Aorta (tissue), 5 donors: ENCODE measurements around the gene NUTF2. TPM values are rescaled to one million over a fixed set of nuclear protein-coding genes. Genes with fewer than 3 reads are reported as not detected.
A peak's percentile ranks its signal among the peaks of the same experiment; 100 is the strongest.
"Not testable (repeated sequence)": the region's sequence is repeated elsewhere in the genome, so short reads cannot be mapped to it uniquely, and the experiment has no call there.

Experiments
- ATAC-seq: fragments of 200-7000 bp; cut with Tn5 transposase; one replicate; pipeline ENCODE4 v1.9.1; 2022; ENCODE audit warnings: moderate library complexity; ENCODE audit not compliant: low FRiP score
- DNase-seq, 2 donors: peaks; one replicate each; pipeline ENCODE4 v3.0.0-alpha.2; 2020
- H3K27ac ChIP-seq, 2 donors: one replicate each; pipeline ENCODE4 v1.5.1; 2013; ENCODE audit warnings: low read length in 2 of 2, mild to moderate bottlenecking in 2 of 2, moderate library complexity in 2 of 2, control low read depth in 1 of 2, inconsistent platforms in 1 of 2, low read depth in 1 of 2
- H3K27me3 ChIP-seq, 2 donors: one replicate each; pipeline ENCODE4 v1.6.1; 2013; ENCODE audit warnings: control low read depth in 1 of 2, low read length in 1 of 2, mild to moderate bottlenecking in 1 of 2, moderate library complexity in 1 of 2; ENCODE audit not compliant: insufficient read depth in 2 of 2, control insufficient read depth in 1 of 2
- H3K36me3 ChIP-seq, 2 donors: one replicate each; pipeline ENCODE4 v1.6.1; 2013; ENCODE audit warnings: control low read depth in 1 of 2, low read length in 1 of 2, mild to moderate bottlenecking in 1 of 2; ENCODE audit not compliant: insufficient read depth in 2 of 2, control insufficient read depth in 1 of 2
- H3K4me1 ChIP-seq, 2 donors: one replicate each; pipeline ENCODE4 v1.6.1; 2013; ENCODE audit warnings: low read length in 2 of 2, control low read depth in 1 of 2, mild to moderate bottlenecking in 1 of 2, moderate library complexity in 1 of 2; ENCODE audit not compliant: insufficient read depth in 2 of 2, control insufficient read depth in 1 of 2
- H3K4me3 ChIP-seq, 2 donors: one replicate each; pipeline ENCODE4 v1.5.1; 2013; ENCODE audit warnings: low read length in 2 of 2, control low read depth in 1 of 2, mild to moderate bottlenecking in 1 of 2
- H3K9me3 ChIP-seq: one replicate; pipeline ENCODE4 v1.6.1; 2013; ENCODE audit warnings: mild to moderate bottlenecking, low read length; ENCODE audit not compliant: control insufficient read depth
- WGBS, 2 donors: extraction: QIAGEN DNeasy Blood & Tissue Kit; methylation state at CpG; one replicate each; pipeline ENCODE4 v1.1.7; 2013; 5-methylcytosine and 5-hydroxymethylcytosine counted together
- intact Hi-C, 2 donors: fragments of 100-400 bp; cut with DNase I; formaldehyde crosslinking; loops; one replicate each; pipeline versions ENCODE4 v1.14.2 to v1.15.0; 2022
- polyA plus RNA-seq, 2 donors: library from polyadenylated mRNA; stranded (reverse); fragments of 200-250 nt; gene quantifications; one replicate each; pipeline ENCODE4 v1.2.3, GENCODE V29; 2013
- total RNA-seq, 2 donors: library from RNA; stranded (reverse); fragmentation: NEBNext Ultra II Directional; extraction: Animal tissue kit (Norgen Biotek cat#: 25700); gene quantifications; one replicate each; pipeline ENCODE4 v1.2.1, GENCODE V29; 2021
- donor health status: healthy with polysubstance abuse.
- donor health status: Bipolar disorder and iron deficiency.
- donor health status: DM: no; HTN: no; CAD: no.
- donor health status: DM: no; HTN: no; CAD: no.
- donor health status: DM: yes; HTN: yes; CAD: no.

The NUTF2 gene
- total and polyA plus RNA-seq, 4 donors, result 80.7 to 130 (median 91.8) TPM

DNA sequence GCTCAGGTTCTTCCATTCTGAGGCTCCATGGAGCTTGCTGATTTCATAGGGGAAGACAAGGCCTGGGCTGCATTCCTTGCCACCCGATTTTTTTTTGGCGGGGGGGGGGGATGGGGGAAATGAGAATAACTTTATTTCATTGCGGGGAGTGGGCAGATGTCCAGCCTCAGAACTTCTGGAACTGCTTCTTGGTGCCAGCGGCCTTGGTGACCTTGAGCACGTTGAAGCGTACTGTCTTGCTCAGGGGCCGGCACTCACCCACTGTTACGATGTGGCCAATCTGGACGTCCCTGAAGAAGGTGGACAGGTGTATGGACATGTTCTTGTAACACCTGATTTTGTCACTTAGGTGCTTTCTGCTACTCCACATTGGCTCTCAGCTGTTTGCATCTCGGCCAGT, 9.1 kb downstream of the NUTF2 start:
- no peak for ATAC-seq
- no peak for DNase-seq

DNA sequence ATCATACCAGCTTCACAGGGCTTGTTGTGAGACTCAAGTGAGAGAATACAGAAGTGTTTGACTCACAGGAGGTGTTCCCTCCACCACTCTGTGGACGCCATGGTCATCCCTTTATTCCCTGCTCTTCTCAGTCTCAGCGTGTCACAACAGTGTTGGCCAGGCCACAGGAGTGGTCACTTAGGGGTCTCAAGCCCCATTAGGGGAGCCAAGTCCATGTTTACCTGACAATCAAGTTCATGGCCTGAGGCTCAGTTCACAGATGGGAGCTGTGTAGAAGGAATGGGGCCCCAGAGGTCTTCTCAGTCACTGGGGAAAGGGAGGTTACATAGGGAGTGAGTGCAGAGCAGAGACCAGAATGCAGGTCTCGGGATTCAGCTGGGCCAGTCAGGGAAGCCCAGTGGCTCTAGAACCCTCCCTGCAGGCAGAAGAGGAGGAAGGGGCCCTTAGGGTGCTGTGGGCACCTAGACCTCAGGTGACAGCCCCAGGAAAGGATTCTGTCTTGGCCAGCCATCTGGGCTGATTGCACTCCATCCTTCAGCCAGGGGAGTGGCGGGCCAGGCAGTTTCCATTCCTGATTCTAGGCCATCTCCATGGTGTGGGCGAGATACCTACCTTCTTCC, 10.3 kb downstream of the NUTF2 start:
- intact Hi-C loops, result no loop called here
- no peaks in the 10 kb centered on the region for H3K4me1 ChIP-seq
- H3K27ac ChIP-seq, result peak overlapping the region in 1 of 2 donors; percentile 48
- H3K27me3 ChIP-seq, result no peaks in the 10 kb centered on the region
- H3K4me3 ChIP-seq, result no peak overlapping the region
- no peak for ATAC-seq
- H3K9me3 ChIP-seq, result no peaks in the 10 kb centered on the region
- no peaks in the 10 kb centered on the region for H3K36me3 ChIP-seq
- DNase-seq, result no peak
- WGBS, 2 donors, result 91 to 92% methylated on average over 5 of the region's 5 CpGs

More for the DNA sequence above, 9.1 kb downstream of the NUTF2 start:
- WGBS, 2 donors, result 70 to 74% methylated on average over 10 of the region's 10 CpGs
- intact Hi-C loops, result no loop called here
- no peak overlapping the region for H3K27ac ChIP-seq
- H3K4me3 ChIP-seq, result no peak overlapping the region
- H3K36me3 ChIP-seq, result no peaks in the 10 kb centered on the region
- H3K9me3 ChIP-seq, result no peaks in the 10 kb centered on the region
- H3K27me3 ChIP-seq, result no peaks in the 10 kb centered on the region
- no peaks in the 10 kb centered on the region for H3K4me1 ChIP-seq

DNA sequence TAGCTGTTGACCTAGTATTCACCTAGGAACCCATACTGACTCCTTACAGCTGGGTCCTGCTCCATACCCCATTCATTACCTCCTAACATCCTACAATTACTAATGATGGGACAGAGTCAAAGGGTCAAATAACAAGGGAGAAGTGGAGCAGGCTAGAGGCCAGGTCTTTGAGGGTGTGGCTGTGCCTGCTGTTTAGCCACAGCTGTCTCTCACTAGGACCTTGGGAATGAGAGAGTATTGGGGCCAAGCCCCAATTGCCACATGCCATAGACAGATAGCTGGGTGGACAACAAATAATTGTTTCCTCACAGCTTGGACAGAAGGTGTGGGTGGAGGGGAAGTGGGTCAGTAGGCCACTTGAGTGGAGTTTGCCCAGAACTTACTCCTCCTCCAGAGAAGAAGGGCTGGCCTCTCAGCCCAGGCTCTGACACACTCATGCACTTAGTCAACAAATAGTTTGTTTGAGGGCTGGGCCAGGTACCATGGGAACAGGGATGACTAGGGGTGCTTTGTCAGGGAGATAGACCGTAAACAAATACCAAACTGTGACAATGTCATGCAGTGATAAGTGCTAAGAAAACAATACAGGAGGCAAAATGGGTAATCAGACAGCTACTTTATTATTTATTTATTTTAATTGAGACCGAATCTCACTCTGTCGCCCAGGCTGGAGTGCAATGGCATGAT, 11.0 kb downstream of the NUTF2 start:
- no peaks in the 10 kb centered on the region for H3K36me3 ChIP-seq
- H3K4me1 ChIP-seq, result no peaks in the 10 kb centered on the region
- intact Hi-C loops, result no loop called here
- H3K27ac ChIP-seq, result peak overlapping the region in 1 of 2 donors; percentile 48
- no peaks in the 10 kb centered on the region for H3K27me3 ChIP-seq
- DNase-seq, result peak; percentile 83 to 88
- WGBS, 2 donors, result 33 to 45% methylated on average over 3 of the region's 3 CpGs
- H3K9me3 ChIP-seq, result no peaks in the 10 kb centered on the region
- ATAC-seq, result peak; percentile 84
- no peak overlapping the region for H3K4me3 ChIP-seq

DNA sequence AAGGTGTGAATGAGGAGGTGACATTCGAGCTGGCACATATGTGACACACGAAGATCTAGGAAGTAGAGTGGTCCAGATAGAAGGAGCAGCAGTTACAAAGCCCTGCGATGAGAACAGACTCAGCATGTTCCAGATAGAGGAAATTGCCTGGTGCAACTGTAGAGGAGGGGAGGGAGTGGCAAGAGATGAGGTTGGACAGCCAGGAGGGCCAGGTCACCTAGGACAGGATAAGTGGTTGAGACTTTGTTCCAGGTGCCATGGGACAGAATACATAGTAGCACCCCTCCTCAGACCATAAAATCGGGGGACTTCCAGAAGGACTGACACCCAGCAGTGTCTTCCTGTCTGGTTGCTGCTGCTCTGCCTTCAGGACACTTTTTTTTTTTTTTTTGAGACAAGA, 11.8 kb downstream of the NUTF2 start:
- H3K27me3 ChIP-seq, result no peaks in the 10 kb centered on the region
- H3K27ac ChIP-seq, result peak overlapping the region in 1 of 2 donors; percentile 65
- ATAC-seq (no peak), DNase-seq (no peak)
- H3K9me3 ChIP-seq, result no peaks in the 10 kb centered on the region
- intact Hi-C loops, result no loop called here
- no peak overlapping the region for H3K4me3 ChIP-seq
- WGBS, 2 donors, result 74 to 75% methylated on average over 4 of the region's 4 CpGs
- H3K36me3 ChIP-seq, result no peaks in the 10 kb centered on the region
- peaks cover 0 to under 1% of the 10 kb centered on the region in 2 donors for H3K4me1 ChIP-seq

DNA sequence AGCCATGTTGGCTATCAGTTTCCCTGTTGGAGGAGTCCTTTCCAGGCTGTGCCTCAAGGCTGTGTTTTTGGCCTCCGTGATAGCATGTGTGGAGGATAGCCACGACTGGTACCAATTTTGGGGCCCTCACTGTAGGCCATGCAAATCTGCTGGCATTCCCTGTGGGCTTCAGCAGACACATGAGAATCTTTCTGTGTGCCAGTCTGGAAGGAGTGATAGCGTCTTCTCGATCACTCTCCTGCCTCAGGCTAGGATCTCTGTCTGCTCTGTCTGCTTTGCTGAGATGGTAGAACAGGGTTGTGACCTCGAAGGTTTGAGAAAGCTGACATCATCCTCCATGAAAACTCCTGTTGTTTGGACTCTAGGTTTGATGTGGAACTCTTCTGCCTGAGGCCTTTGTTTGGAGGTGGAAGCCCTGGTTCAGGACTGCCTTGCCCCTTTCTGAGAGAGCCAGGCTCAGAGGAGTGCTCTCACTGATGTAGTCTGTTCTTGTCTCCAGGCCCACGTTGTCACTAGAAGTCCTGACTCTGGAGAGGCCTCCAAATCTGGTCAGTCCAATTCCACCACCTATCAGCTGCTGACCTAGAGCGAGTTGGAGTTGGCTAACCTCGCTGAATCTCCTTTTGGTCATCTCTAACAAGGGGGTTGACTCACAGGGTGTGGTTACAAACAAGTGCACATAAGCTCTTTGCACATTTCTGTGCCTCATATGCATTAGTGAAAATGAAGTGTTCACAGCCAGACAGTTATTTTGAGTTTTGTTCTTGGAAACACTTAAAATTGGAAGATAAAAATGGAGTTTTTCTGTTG, 14.1 kb downstream of the NUTF2 start:
- no peak for DNase-seq
- Histone ChIP-seq H3K4me3 (no peak overlapping the region), H3K9me3 (no peaks in the 10 kb centered on the region), H3K36me3 (peaks cover 0 to 2% of the 10 kb centered on the region in 2 donors), H3K27ac (peak overlapping the region in 1 of 2 donors; percentile 38), H3K4me1 (peaks cover 4 to 7% of the 10 kb centered on the region in 2 donors), H3K27me3 (no peaks in the 10 kb centered on the region)
- no peak for ATAC-seq
- WGBS, 2 donors, result 78 to 83% methylated on average over 8 of the region's 8 CpGs
- intact Hi-C loops, result no loop called here

DNA sequence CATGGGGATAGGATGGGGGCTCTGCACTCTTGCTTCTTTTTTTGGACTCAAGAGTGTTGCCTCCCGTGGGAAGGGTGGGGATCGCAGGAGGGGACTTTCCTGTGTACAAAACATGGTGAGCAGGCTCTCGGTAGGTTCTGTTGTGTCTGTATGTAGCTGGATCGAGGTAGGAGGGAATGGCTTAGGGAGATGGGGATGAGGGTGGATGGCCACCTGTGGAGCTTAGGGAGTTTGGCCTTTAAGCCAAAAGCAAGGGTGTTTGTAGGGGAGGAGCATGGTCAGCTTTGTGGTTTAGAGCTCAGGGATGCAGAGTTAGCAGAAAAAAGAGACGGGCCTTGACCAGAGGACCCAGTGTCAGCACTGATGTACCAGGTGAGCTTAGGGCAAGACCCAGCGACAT, 15.1 kb downstream of the NUTF2 start:
- WGBS, 2 donors, result 87 to 88% methylated on average over 6 of the region's 6 CpGs
- intact Hi-C loops, result no loop called here
- Histone ChIP-seq H3K9me3 (no peaks in the 10 kb centered on the region), H3K4me1 (peaks cover 4 to 7% of the 10 kb centered on the region in 2 donors), H3K27me3 (no peaks in the 10 kb centered on the region), H3K36me3 (peaks cover 0 to 2% of the 10 kb centered on the region in 2 donors), H3K4me3 (no peak overlapping the region), H3K27ac (peak overlapping the region; percentile 79 to 94)
- ATAC-seq (no peak), DNase-seq (no peak)

DNA sequence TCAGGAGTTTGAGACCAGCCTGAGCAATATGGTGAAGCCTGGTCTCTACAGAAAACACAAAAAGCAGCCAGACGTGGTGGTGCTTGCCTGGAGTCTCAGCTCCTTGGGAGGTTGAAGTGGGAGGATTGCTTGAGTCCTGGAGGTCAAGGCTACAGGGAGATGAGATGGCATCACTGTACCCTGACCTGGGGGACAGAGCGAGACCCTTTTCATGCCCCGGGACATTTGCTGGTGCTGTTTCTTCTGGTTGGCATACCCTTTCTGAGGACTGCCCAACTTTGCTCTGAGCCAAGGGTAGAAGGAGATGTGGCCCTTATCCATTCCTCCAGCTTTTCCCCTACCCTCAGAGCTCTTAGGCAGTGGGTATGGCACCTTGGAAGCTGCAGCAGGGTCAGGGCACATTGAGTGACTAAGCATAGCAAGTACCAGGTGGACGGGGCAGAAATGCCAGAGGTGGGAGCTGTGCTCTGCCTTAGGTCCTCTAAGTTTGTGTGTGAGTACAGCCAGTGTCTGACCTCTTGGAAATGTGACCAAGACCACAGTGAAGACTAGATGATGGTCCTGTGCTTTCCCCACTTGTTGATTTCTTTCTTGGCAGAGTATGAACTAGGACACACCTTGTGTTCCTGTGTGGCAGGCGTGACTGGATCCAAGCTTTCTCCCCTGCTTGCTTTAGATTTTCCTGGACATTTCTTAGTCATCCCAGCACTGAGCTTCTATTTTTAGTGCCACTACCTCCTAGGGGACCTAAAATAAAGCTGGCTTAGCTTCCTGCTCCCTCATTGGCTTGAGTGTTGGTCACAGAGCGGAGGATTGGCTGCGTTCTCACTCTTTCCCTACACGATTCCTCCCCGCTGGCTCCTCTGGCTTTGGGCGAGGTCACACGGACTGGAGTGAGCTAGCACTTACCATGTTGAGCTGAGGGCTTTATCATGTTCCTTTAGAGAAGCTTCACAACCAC, 16.2 kb downstream of the NUTF2 start:
- Histone ChIP-seq H3K4me1 (peaks cover 4 to 7% of the 10 kb centered on the region in 2 donors), H3K36me3 (peaks cover 0 to 2% of the 10 kb centered on the region in 2 donors), H3K9me3 (no peaks in the 10 kb centered on the region), H3K27me3 (no peaks in the 10 kb centered on the region), H3K4me3 (no peak overlapping the region), H3K27ac (peak overlapping the region; percentile 93 to 98)
- ATAC-seq (peak; percentile 92), DNase-seq (peak; percentile 88 to 91)
- intact Hi-C loops, result loop anchor here in 1 of 2 donors (1.0 kb wide), 1 partner anchor 17 kb away; the partner anchor contains the start of gene NUTF2
- 18 to 23% methylated on average over 11 of the region's 11 CpGs for WGBS, 2 donors

DNA sequence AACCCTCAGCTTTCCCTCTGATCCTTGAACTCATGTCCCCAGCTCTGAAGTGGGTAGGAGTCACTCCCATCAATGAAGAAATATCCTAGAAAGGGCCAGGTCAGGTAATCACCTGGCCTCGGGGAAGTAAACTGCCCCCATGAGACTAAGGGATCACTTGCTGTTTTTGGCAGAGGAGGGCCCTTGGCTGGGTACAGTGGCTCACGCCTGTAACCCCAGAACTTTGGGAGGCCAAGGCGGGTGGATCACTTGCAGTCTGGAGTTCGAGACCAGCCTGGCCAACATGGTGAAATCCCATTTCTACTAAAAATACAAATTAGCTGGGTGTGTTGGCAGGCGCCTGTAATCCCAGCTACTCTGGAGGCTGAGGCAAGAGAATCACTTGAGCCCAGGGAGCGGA, 17.3 kb downstream of the NUTF2 start:
- H3K9me3 ChIP-seq, H3K27me3 ChIP-seq, H3K4me3 ChIP-seq, H3K4me1 ChIP-seq, H3K36me3 ChIP-seq, DNase-seq, ATAC-seq, intact Hi-C loops: not testable (repeated sequence)
- peak overlapping the region; percentile 93 to 98 for H3K27ac ChIP-seq
- WGBS, 2 donors, result 73 to 74% methylated on average over 6 of the region's 6 CpGs
